ENCODE results near the gene DCX.

DCX gene

GRCh38 chrX:111376486-111376885 is 35.5 kb downstream of the DCX start:
- DNase-seq (ENCODE audit: extremely low read depth, low read depth), result no peak
- TF ChIP-seq CTCF (IDR thresholded peaks at IDR 0.05; ENCODE audit: low read depth, low read length), result no peak

GRCh38 chrX:111375747-111376146 is 36.2 kb downstream of the DCX start:
- no peak for TF ChIP-seq CTCF (IDR thresholded peaks at IDR 0.05; ENCODE audit: low read depth, low read length)
- no peak for DNase-seq (ENCODE audit: extremely low read depth, low read depth)

DNA sequence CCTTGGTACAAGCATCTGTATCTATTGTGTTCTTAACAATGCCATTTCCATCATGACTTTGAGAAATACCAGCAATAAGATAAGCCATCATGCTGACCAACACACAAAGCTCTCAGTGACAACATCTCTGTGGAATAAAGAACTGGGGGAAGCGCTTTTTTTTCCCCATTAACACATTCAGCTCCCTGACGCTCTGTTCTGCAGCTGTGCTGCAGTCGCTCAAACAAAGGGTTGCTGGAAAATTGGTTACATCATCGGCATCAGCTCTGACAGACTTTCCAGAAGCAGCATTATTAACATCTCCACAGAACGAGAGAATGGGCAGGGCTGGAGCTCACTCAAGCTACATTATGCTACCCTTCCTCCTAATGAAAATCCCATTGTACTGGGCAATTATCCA is 39.9 kb downstream of the DCX start:
- no peak for TF ChIP-seq CTCF (IDR thresholded peaks at IDR 0.05; ENCODE audit: low read depth, low read length)
- DNase-seq (ENCODE audit: extremely low read depth, low read depth), result no peak

DNA sequence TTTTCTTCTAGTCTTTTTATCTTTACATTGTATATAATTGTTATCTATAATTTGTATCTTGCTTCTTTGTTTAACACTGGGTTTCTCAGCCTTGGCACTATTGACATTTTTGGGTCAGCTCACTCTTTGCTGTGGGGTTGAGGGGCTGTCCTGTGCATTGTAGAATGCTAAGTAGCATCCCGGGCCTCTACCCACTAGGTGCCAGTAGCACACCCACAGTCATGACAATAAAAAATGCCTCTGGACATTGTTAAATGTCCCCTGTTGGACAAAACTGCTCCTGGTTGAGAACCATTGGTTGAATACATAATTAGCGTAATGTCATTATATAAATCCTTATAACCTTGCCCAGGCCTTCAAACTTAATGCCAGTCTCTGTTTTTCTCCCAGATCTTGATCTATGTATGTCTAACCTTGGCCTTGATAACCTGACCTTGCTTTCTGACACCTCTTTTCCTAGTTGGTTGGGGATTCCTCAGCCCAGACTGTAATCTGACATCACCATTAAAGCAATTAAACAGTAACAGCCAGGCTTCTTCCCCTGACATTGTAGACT is 46.1 kb downstream of the DCX start:
- DNase-seq (ENCODE audit: extremely low read depth, low read depth), result no peak
- TF ChIP-seq CTCF (IDR thresholded peaks at IDR 0.05; ENCODE audit: low read depth, low read length), result no peak

DNA sequence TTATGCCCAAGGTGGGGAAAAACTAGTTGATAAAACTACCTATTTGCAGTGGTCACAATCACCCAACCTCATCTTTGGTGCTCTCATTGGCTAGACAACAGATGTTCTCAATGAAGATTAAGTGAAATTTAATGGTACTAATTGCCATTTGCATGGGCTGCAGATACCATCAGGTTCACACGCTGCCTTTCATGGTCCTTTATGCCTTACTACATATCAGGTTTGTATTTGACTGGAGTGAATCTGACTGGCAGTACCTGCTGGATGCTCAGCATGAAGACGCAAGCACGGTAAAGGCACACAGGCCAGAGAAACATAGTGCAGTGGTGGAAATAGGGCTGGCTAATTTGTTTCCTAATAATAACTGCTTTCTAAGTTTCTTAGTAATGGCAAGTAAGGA is 48.3 kb downstream of the DCX start:
- TF ChIP-seq CTCF (IDR thresholded peaks at IDR 0.05; ENCODE audit: low read depth, low read length), result no peak
- DNase-seq (ENCODE audit: extremely low read depth, low read depth), result no peak

DNA sequence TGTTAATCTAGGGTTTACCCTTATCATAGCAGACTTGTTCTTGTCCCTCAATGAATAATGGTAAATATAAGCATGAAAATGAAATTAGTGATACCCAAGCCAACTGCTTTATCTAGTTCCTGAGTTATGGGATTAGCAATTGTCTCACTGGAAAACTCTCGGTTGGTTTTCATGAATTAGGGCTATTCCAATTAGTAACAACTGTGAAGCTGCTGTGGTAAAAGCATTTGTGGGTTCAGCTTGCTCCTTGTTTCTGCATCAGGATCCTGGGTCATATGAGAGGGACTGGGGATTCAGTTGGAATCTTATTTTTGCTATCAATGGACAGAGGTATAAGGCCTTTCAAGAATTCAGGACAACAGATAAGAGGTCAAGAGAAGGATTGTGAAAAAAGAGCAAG is 50.2 kb downstream of the DCX start:
- DNase-seq (ENCODE audit: extremely low read depth, low read depth), result no peak
- no peak for TF ChIP-seq CTCF (IDR thresholded peaks at IDR 0.05; ENCODE audit: low read depth, low read length)

DNA sequence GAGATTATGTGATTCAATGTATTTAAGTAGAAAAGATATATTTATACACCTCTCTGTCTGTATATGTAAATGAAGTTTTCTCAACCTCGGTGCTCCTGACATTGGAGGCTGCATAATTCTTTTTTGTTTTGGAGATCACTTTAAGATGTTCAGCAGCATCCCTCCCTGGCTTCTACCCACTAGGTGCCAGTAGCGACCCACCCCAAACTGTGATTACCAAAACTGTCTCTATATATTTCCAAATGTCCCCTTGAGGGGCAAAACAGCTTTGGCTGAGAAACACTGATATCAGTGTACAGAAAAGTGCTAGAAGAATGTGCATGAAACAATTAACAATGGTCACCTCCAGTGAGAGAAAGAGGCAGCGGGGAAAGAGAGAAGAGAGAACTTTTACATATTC is 51.2 kb downstream of the DCX start:
- DNase-seq (ENCODE audit: extremely low read depth, low read depth), result no peak
- no peak for TF ChIP-seq CTCF (IDR thresholded peaks at IDR 0.05; ENCODE audit: low read depth, low read length)
